BE2C (cell line): ENCODE measurements around the gene ARSH.
"Not testable (repeated sequence)": the region's sequence is repeated elsewhere in the genome, so short reads cannot be mapped to it uniquely, and the experiment has no call there.

Experiments used
- DNase-seq: peaks from one replicate; pipeline ENCODE4 v3.0.0-alpha.2; 2020
- H3K27me3 ChIP-seq: fragments of 250-450 bp; sonication (Bioruptor Pico); 2 replicates; pipeline ENCODE4 v1.5.1; 2020; ENCODE audit warnings: mild to moderate bottlenecking
- H3K36me3 ChIP-seq: fragments of 250-450 bp; sonication (Bioruptor Pico); 2 replicates; pipeline ENCODE4 v1.5.1; 2020; ENCODE audit warnings: mild to moderate bottlenecking
- H3K4me1 ChIP-seq: fragments of 250-450 bp; sonication (Bioruptor Pico); 2 replicates; pipeline ENCODE4 v1.5.1; 2020
- H3K4me3 ChIP-seq: 2 replicates; pipeline ENCODE4 v1.5.1; 2011; ENCODE audit warnings: low read depth, low read length
- H3K9me3 ChIP-seq: fragments of 250-450 bp; sonication (Bioruptor Pico); 2 replicates; pipeline ENCODE4 v1.5.1; 2020
- TF ChIP-seq, protein P1 (sequence below): IDR thresholded peaks from 2 replicates; pipeline ENCODE4 v1.5.1; 2012; ENCODE audit warnings: mild to moderate bottlenecking, low read depth, low read length

ARSH gene

DNA sequence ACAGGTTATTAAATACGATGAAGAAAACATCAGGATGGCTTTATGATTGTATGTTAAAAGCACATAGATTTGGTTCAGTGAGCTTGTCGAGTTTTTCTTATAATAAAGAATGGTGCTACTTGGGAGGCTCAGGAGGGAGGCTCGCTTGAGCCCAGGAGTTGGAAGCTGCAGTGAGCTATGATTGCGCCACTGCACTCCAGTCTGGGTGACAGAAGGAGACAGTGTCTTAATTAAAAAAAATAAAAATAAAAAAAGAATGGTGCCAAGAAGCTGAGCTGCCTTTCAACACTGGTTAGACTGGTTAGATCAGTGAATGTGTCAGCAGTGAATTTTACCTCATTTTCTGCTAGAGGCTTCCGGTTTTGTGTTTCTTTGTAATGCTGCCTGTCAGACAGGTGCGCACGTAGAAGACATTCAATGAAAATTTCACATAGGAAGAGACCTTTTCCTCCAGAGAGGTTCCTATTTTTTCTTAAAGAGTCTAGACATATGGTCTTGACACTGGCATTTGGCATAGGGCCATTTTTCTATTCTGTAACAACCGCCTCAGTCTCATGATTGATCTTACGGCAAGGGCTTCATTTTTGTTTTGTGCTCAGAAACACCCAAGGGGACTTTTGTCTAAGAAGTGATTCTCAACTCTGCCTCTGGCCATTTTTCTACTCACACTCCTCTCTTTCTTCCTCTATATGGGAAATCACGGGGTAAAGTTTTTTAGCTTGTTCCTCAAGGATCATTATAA lies 19.9 kb downstream of the ARSH start:
- no peak for DNase-seq
- no peak overlapping the region for H3K4me3 ChIP-seq
- TF ChIP-seq, protein P1, sequence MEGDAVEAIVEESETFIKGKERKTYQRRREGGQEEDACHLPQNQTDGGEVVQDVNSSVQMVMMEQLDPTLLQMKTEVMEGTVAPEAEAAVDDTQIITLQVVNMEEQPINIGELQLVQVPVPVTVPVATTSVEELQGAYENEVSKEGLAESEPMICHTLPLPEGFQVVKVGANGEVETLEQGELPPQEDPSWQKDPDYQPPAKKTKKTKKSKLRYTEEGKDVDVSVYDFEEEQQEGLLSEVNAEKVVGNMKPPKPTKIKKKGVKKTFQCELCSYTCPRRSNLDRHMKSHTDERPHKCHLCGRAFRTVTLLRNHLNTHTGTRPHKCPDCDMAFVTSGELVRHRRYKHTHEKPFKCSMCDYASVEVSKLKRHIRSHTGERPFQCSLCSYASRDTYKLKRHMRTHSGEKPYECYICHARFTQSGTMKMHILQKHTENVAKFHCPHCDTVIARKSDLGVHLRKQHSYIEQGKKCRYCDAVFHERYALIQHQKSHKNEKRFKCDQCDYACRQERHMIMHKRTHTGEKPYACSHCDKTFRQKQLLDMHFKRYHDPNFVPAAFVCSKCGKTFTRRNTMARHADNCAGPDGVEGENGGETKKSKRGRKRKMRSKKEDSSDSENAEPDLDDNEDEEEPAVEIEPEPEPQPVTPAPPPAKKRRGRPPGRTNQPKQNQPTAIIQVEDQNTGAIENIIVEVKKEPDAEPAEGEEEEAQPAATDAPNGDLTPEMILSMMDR, result no peak
- H3K4me1 ChIP-seq, result no peaks in the 10 kb centered on the region
- H3K36me3 ChIP-seq, result no peaks in the 10 kb centered on the region
- no peaks in the 10 kb centered on the region for H3K9me3 ChIP-seq
- no peaks in the 10 kb centered on the region for H3K27me3 ChIP-seq

DNA sequence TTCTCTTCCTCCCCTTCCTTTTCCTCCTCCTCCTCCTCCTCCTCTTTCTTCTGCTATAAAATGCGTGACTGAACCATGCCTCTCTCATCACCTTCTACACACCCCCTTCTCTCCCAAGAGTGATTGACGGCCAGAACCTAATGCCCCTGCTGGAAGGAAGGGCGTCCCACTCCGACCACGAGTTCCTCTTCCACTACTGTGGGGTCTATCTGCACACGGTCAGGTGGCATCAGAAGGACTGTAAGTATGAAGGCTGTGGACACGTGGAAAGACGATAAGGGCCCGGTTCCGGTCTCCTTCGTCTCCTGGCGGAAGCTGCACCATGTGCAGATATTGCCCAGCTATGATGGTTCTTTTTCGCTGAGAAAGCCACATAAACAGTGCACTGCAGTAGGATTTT lies 22.8 kb downstream of the ARSH start:
- Histone ChIP-seq H3K4me1 (no peaks in the 10 kb centered on the region), H3K9me3 (no peaks in the 10 kb centered on the region), H3K4me3 (no peak overlapping the region), H3K36me3 (no peaks in the 10 kb centered on the region), H3K27me3 (no peaks in the 10 kb centered on the region)
- TF ChIP-seq, protein P1, result no peak
- no peak for DNase-seq

DNA sequence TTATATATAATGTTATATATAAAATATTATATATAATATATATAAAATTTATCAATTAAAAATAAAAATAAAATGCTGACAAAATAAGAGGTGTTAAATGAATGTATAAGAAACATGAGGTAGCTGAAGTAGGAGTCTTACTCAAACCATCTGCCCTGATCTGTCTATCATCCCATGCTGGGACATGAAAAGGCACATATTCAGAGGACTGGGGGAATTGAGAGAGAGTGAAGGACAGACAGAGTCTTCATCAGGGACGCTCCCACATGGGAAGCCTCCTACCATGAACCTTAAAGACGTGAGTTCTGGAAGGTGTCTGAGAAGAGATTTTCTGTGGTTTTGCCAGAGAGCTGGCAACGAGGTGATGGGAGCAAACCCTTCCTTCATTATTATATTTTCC lies 30.9 kb downstream of the ARSH start:
- DNase-seq, result no peak
- TF ChIP-seq, protein P1, result no peak
- Histone ChIP-seq H3K4me1 (no peaks in the 10 kb centered on the region), H3K27me3 (no peaks in the 10 kb centered on the region), H3K4me3 (no peak overlapping the region), H3K9me3 (no peaks in the 10 kb centered on the region), H3K36me3 (no peaks in the 10 kb centered on the region)

DNA sequence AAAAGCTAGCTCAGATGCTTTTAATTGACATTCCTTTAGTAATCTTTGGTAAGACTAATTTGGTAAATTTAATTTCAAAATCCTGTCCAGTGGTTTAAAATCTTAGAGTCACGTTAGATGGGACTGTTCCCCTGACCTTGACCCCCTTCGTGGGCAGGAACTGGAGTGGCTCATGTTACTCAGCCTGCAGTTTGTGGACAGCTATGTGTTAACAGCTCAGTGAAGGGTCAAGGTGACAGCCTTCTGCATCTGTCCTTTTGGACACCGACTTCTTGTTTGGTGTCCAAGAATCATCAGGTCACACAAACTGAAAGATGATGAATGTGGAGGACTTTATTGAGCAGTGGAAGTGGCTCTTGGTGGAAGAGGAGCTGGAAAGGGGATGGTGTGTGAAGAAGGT lies 37.9 kb downstream of the ARSH start:
- TF ChIP-seq, protein P1, result no peak
- Histone ChIP-seq H3K36me3 (no peaks in the 10 kb centered on the region), H3K9me3 (no peaks in the 10 kb centered on the region), H3K4me1 (no peaks in the 10 kb centered on the region), H3K4me3 (no peak overlapping the region), H3K27me3 (no peaks in the 10 kb centered on the region)
- no peak for DNase-seq

DNA sequence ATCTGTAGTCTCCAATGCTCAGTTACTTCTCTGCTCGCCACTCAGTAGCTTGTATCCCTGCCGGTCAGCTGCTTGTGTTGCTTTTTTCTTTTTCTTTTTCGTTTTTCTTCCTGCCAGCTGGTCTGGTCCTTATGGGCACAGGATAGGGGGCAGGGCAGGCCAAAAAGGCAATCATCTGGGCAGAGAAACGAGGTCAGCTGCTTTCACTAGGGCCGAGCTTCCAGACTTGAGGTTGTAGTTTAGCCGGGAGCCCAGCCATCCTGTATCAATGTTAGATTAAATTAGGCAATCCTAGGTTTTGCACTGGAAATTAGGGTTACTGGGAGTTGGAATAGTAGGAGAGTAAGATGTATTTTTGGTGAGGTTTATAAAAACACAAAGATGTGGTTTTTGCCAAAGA lies 38.3 kb downstream of the ARSH start:
- no peaks in the 10 kb centered on the region for H3K27me3 ChIP-seq
- no peaks in the 10 kb centered on the region for H3K4me1 ChIP-seq
- DNase-seq, result no peak
- TF ChIP-seq, protein P1, result no peak
- no peak overlapping the region for H3K4me3 ChIP-seq
- H3K36me3 ChIP-seq, result no peaks in the 10 kb centered on the region
- H3K9me3 ChIP-seq, result no peaks in the 10 kb centered on the region

DNA sequence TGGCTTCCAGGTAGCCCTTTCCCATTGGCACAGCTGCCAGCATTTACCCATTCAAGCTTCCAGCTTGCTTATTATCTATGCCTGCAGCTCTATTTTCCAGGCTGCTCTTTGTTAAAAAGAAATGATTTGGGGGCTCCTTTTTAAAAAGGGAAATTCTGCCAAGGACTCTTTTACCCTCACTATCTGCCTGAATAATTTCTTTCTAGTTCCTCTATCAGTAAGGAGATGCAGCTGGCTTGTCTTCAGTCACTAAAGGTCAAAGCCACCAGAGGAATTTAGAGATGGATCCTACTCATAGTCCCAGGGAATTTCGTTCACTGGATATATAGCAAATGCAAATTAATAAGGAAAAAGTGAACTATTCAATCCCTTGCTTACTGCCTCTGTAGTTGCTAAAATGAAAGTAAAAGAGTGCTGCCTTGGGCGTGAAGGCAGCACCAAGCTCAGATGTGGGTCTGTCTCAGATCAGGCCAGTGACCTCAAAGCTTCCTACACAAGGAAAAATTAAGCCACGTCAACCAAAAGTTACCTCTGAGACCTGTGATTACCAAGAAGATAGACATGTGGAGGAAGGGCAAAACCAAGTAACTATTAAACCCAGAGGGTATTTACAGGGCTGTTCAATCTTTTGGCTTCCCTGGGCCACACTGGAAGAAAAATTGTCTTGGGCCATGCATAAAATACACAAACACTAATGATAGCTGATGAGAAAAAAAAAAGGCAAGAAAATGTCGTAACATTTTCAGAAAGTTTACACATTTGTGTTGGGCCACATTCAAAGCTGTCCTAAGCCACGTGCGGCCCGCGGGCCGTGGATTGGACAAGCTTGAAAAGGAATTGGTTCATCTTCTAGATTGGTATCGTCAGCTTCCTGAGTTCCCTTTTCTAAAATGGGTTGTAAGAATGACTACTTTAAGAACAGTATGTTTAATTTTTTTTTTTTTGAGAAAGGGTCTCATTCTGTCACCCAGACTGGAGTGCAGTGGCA lies 40.2 kb downstream of the ARSH start:
- no peaks in the 10 kb centered on the region for H3K36me3 ChIP-seq
- H3K4me3 ChIP-seq, result no peak overlapping the region
- DNase-seq, result no peak
- no peaks in the 10 kb centered on the region for H3K4me1 ChIP-seq
- H3K27me3 ChIP-seq, result no peaks in the 10 kb centered on the region
- no peaks in the 10 kb centered on the region for H3K9me3 ChIP-seq
- TF ChIP-seq, protein P1, result no peak

DNA sequence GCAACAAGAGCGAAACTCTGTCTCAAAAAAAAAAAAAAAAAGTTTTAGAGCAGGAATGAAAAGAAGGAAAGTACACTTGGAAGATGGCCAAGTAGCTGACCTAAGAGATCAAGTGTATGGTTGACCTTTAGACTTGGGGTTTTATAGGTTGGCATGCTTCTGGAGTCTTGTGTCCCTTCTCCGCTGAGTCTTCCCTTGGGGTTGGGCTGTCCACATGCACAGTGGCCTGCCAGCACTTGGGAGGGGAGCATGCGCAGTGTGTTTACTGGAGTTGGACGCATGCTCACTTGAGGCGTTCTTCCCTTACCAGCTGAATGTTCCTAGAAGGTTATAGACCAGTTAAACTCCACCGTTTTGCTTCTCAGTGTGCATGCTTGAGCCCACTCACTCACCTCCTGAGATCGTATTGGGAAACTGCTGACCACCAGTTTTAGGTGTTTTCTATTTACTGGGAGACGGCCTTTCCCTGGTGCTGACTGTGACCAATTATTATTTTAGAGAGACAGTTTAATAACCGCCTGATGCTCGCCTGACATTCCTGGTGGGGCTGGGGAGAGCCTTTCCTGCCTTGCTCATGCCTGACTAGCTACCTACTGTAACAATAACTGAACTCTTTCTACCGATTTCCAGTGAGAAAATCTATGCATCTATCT lies 44.3 kb downstream of the ARSH start:
- H3K4me1 ChIP-seq, H3K9me3 ChIP-seq, H3K36me3 ChIP-seq, H3K27me3 ChIP-seq, DNase-seq, H3K4me3 ChIP-seq: not testable (repeated sequence)
